ENCODE data around the gene WNT7A.

Gene WNT7A

DNA sequence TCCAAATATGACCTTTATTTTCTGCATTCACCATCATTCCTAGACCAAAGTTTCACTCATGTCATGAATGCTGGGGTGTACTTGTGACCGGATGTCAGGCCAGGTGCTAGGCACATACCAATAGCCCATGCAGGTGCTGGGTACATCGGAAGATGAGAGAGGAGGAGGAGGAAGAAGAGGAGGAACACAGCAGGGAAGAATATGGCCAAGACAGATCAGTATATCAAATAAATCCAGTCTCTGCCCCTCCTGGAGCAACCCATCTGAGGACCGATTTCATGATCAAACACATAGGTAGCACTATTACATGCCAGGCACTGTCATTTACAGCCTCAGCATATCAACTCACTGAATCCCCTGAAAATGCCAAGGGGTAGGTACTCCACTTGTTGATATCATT lies 3.0 kb upstream of the WNT7A start:
- Histone ChIP-seq H4K20me1 (ENCODE audit: insufficient read depth, low read length, poor library complexity, severe bottlenecking) (no peaks in the 10 kb centered on the region), H3F3A (ENCODE audit: low read depth) (no peaks in the 10 kb centered on the region), H3K9ac (ENCODE audit: low read depth, low read length, poor library complexity, severe bottlenecking) (no peak overlapping the region), H3K27me3 (ENCODE audit: insufficient read depth, low read length, poor library complexity, severe bottlenecking) (no peaks in the 10 kb centered on the region), H3K9me3 (ENCODE audit: insufficient read depth, low read depth, low read length) (no peaks in the 10 kb centered on the region), H3K4me1 (ENCODE audit: insufficient read depth, low read length, poor library complexity, severe bottlenecking) (no peaks in the 10 kb centered on the region), H3K79me2 (ENCODE audit: insufficient read depth, low read length) (no peaks in the 10 kb centered on the region), H3K9me2 (replicated peaks; ENCODE audit: low read depth, low read length) (no peaks in the 10 kb centered on the region), H3K4me2 (ENCODE audit: low read depth, low read length, poor library complexity, severe bottlenecking) (no peak overlapping the region), H3K36me3 (ENCODE audit: insufficient read depth, low read length) (no peaks in the 10 kb centered on the region), H3K4me3 (ENCODE audit: low read length, poor library complexity, severe bottlenecking) (no peak overlapping the region), H2AFZ (ENCODE audit: low read length) (no peak overlapping the region)
- TF ChIP-seq EZH2phosphoT487 (IDR thresholded peaks at IDR 0.05; ENCODE audit: borderline replicate concordance): no peak
- TF ChIP-seq, protein P1, sequence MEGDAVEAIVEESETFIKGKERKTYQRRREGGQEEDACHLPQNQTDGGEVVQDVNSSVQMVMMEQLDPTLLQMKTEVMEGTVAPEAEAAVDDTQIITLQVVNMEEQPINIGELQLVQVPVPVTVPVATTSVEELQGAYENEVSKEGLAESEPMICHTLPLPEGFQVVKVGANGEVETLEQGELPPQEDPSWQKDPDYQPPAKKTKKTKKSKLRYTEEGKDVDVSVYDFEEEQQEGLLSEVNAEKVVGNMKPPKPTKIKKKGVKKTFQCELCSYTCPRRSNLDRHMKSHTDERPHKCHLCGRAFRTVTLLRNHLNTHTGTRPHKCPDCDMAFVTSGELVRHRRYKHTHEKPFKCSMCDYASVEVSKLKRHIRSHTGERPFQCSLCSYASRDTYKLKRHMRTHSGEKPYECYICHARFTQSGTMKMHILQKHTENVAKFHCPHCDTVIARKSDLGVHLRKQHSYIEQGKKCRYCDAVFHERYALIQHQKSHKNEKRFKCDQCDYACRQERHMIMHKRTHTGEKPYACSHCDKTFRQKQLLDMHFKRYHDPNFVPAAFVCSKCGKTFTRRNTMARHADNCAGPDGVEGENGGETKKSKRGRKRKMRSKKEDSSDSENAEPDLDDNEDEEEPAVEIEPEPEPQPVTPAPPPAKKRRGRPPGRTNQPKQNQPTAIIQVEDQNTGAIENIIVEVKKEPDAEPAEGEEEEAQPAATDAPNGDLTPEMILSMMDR (conservative IDR thresholded peaks at IDR 0.05; ENCODE audit: low read length): no peak

DNA sequence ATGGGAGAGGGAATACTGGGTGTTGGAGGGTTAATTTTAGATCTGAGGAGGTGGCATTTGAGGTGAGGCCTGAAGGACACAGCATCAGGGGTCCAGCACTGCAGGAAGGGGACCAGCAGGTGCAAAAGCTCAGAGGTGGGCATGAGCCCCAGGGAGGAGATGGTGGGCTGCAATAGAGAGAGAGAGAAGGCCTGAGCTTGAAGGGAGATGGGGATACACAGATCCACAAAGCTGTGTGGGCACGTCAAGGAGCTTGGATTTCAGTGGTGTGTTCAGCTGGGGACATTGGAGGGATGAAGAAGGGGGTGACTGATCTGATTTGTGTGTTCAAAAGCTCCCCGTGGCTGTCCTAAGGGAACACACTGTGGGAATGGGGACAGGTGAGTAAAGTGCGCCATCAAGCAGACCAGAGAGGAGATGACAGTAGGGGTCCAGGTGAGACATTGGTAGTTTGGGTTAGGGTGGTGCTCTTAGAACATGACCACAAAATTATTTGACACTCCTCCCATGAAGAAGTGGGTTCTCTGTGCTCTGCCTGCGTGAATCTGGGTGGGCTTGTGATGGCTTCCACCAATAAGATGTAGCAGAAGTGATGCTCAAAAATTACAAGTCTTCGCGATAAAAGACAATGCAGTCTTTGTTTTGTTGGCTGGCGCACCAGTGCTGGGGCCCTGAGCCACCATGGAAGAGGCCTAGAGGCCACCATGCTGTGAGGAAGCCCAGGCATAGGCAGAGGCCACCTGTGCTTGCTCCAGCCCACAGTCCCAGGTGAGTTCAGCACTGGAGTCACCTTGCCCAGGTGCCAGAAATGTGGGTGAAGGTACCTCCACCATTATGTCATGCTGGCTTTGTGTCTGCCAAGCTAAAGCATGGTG lies 1.9 kb upstream of the WNT7A start:
- no peaks in the 10 kb centered on the region for H3K27me3 ChIP-seq (ENCODE audit: insufficient read depth, low read length, poor library complexity, severe bottlenecking)
- H3K79me2 ChIP-seq (ENCODE audit: insufficient read depth, low read length): no peaks in the 10 kb centered on the region
- H4K20me1 ChIP-seq (ENCODE audit: insufficient read depth, low read length, poor library complexity, severe bottlenecking): no peaks in the 10 kb centered on the region
- H3K9ac ChIP-seq (ENCODE audit: low read depth, low read length, poor library complexity, severe bottlenecking): no peak overlapping the region
- no peaks in the 10 kb centered on the region for H3K36me3 ChIP-seq (ENCODE audit: insufficient read depth, low read length)
- no peak for TF ChIP-seq EZH2phosphoT487 (IDR thresholded peaks at IDR 0.05; ENCODE audit: borderline replicate concordance)
- TF ChIP-seq, protein P1 (conservative IDR thresholded peaks at IDR 0.05; ENCODE audit: low read length): no peak
- H3F3A ChIP-seq (ENCODE audit: low read depth): no peaks in the 10 kb centered on the region
- no peak overlapping the region for H2AFZ ChIP-seq (ENCODE audit: low read length)
- H3K4me1 ChIP-seq (ENCODE audit: insufficient read depth, low read length, poor library complexity, severe bottlenecking): no peaks in the 10 kb centered on the region
- H3K9me2 ChIP-seq (replicated peaks; ENCODE audit: low read depth, low read length): no peaks in the 10 kb centered on the region
- no peaks in the 10 kb centered on the region for H3K9me3 ChIP-seq (ENCODE audit: insufficient read depth, low read depth, low read length)
- H3K4me2 ChIP-seq (ENCODE audit: low read depth, low read length, poor library complexity, severe bottlenecking): no peak overlapping the region
- H3K4me3 ChIP-seq (ENCODE audit: low read length, poor library complexity, severe bottlenecking): no peak overlapping the region

DNA sequence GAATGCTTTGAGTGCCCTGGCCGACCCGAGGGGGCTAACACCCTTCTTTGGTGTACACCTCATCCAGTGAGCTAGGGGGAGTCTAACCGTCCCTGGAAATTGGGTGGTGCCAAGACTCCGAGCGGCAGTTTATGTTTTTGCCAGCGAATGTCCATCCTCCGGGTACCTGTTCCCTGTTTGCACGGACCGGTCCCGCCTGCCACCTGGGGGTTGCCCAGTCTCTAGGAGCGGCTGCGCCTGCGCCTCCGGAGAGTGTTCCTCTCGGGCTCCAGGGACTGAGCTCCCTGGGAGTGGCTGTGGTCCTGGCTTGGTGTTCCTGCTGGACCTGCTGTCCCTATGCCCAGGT lies 913 bp upstream of the WNT7A start:
- Histone ChIP-seq H3K79me2 (ENCODE audit: insufficient read depth, low read length) (no peaks in the 10 kb centered on the region), H3K9me2 (replicated peaks; ENCODE audit: low read depth, low read length) (no peaks in the 10 kb centered on the region), H3K36me3 (ENCODE audit: insufficient read depth, low read length) (no peaks in the 10 kb centered on the region), H3K9ac (ENCODE audit: low read depth, low read length, poor library complexity, severe bottlenecking) (no peak overlapping the region), H3K4me1 (ENCODE audit: insufficient read depth, low read length, poor library complexity, severe bottlenecking) (no peaks in the 10 kb centered on the region), H3F3A (ENCODE audit: low read depth) (no peaks in the 10 kb centered on the region), H3K4me3 (ENCODE audit: low read length, poor library complexity, severe bottlenecking) (no peak overlapping the region), H4K20me1 (ENCODE audit: insufficient read depth, low read length, poor library complexity, severe bottlenecking) (no peaks in the 10 kb centered on the region), H3K27me3 (ENCODE audit: insufficient read depth, low read length, poor library complexity, severe bottlenecking) (no peaks in the 10 kb centered on the region), H2AFZ (ENCODE audit: low read length) (no peak overlapping the region), H3K9me3 (ENCODE audit: insufficient read depth, low read depth, low read length) (no peaks in the 10 kb centered on the region), H3K4me2 (ENCODE audit: low read depth, low read length, poor library complexity, severe bottlenecking) (no peak overlapping the region)
- TF ChIP-seq, protein P1 (conservative IDR thresholded peaks at IDR 0.05; ENCODE audit: low read length): no peak
- no peak for TF ChIP-seq EZH2phosphoT487 (IDR thresholded peaks at IDR 0.05; ENCODE audit: borderline replicate concordance)
